Stimulated activated CD4-positive, alpha-beta T cell treated with anti-CD3 and anti-CD28 coated beads, Interleukin-4, amount 100 ng/mL, for 48 hours (primary cell): ENCODE data around the gene IFNA21.
"Not testable (repeated sequence)": the region's sequence is repeated elsewhere in the genome, so short reads cannot be mapped to it uniquely, and the experiment has no call there.

Experiments
- DNase-seq, 2 donors: peaks; one replicate each; pipeline ENCODE4 v3.0.0-alpha.2; 2020; ENCODE audit warnings: low read depth in 2 of 2

Gene IFNA21

DNA sequence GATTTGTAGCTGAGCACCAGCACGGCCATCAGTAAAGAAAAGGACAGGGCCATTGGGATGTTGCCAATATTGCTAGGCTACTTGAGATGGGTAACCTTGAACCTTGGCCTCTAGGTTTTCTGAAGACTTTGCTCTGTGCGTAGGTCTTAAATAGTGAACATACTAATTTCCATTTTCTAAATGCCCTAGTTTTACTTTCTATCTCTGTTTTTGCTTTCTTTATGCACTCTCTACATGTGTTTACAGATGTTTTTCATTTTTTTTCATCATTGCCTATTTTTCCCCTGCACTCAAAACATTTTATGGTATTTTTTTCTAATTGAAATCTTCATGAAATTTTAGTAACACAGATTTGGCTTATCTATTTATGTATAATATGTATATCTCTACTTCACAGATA is at the start of gene IFNA21:
Gene IFNA21, minus strand, starts transcription at position 101 of the 400 bp plus-strand sequence. Its CDS starts 48 bp downstream, at position 53.
- not testable (repeated sequence) for DNase-seq

DNA sequence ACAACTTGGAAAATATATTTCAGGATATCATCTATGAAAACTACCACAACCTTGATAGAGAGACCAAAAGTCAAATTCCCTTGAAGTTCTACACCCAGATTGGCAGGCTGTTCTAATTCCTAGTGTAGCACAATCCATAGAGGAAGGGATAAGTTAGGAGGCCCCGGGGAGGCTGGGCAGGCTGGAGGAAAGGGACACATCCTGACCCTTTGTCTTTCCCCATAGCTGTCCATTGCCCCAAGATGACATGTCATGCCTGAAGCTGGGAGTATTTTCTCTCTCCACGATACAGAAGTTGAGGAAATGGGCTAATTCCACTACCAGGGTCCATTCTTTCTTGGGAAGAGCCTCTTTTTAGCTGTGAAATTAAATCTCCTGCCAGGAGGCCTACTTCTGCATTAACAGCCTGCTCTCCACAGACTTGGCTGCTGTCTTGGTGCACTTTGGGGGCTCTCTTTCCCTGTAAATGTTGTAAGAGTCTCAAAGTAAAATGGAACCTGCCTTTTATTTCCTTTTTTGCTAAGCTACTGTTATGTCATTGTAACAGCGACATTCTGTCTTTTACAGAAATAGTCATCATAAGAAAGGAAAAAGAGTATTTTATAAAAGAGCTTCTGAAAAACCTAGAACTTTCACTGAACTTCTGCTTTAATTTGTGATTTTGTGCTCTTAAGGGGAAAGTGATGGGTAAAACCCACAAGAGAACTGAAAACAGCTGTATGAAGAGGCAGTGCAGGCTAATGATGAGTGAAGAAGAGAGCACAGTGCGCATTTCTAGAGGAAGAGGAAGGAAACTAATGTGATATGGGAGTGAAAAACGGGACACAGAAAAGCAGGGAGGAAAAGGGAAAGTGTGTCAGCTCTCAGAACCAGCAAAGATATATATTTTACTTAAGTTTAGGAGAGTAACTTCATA is 47.2 kb upstream of the IFNA21 start:
- DNase-seq, result not testable (repeated sequence)

DNA sequence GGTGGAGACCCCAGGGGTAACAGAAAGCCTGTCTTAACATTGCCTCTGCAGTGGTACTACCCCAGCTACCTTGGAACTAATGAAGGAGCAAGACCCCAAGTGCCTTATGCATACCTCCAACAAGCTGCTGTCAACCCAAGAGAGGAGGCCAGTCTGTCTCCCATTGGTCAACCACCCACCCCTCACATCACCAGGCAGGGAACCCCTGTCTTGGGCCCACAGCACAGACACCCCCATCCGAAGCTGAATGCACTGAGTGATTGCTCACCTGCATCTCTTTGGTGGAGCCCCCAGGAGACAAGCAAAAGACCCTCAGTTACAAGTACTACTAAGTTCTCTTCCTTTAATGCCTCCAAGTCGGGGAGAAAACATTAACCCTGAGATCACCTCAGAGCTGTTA is 45.7 kb upstream of the IFNA21 start:
- DNase-seq, result not testable (repeated sequence)

DNA sequence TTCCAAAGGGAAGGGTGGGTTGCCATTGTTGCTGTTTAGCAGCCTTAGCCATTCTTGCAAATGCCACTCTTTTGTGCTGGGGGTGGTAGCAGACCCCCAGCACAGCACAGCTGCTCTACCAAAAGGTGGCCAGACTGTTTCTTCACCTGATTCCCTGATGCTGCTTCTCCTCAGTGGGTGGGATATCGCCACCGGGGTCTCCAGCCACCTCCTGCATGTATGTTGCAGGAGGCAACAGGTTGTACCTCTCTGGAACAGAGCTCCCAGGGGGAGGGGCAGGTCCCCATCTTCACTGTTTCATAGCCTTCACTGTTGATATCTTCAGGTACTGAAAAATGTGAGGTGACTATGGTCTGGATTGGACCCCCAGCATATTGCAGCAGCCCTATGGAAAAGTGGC is 44.3 kb upstream of the IFNA21 start:
- not testable (repeated sequence) for DNase-seq

DNA sequence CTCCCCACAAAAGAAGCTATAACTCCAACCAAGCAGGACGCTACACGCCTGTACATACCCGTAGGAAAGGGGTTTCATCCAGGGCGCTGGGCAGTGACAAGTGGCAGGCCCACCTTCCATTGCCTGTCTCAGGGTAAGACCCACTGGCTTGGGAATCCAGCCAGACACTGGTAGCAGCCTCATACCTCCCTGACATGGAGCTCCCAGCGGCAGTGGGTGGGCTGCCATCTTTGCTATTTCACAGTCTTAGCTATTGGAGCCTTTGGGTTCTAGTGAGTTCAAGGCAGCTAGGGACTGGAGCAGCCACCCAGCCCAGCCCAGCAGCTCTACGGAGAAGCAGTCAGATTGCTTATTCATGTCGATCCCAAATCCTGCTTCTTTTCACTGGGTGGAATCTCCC is 43.9 kb upstream of the IFNA21 start:
- DNase-seq, result no peak

DNA sequence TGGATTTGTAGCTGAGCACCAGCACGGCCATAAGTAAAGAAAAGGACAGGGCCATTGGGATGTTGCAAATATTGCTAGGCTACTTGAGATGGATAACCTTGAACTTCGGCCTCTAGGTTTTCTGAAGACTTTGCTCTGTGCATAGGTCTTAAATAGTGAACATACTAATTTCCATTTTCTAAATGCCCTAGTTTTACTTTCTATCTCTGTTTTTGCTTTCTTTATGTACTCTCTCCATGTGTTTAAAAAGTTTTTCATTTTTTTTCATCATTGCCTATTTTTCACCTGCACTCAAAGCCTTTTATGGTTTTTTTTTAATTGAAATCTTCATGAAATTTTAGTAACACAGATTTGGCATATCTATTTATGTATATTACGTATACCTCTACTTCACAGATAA is 40.6 kb upstream of the IFNA21 start, which contains the start of gene IFNA10:
Gene IFNA10, minus strand, starts transcription at position 101 of the 400 bp plus-strand sequence. Its CDS starts 46 bp downstream, at position 55.
- DNase-seq, result not testable (repeated sequence)

DNA sequence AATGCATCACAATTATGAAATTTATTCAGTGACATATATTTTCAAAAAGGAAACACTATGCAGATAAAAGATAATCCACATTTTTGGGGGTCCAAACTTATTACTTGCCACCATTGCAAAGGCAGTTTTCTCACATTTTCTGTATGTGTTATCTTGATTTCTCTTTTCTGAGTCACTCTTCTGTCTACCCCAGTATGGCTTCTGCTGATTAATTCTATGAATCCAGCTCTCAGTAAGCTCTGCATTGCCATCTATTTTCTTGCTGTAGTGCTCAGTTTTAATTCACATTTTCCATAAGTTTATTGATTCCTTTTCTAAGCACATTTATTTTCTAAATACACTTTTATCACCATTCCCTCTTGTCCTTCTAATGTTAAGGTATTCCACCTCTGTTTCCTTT is 38.7 kb upstream of the IFNA21 start:
- no peak for DNase-seq

DNA sequence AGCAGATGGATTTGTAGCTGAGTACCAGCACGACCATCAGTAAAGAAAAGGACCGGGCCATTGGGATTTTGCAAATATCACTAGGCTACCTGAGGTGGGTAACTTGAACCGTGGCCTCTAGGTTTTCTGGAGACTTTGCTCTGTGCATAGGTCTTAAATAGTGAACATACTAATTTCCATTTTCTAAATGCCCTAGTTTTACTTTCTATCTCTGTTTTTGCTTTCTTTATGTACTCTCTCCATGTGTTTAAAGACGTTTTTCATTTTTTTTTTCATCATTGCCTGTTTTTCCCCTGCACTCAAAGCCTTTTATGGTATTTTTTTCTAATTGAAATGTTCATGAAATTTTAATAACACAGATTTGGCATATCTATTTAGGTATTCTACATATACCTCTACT is 35.6 kb upstream of the IFNA21 start, which contains the start of gene IFNA7:
Gene IFNA7, minus strand, starts transcription at position 101 of the 400 bp plus-strand sequence. Its CDS starts 40 bp downstream, at position 61.
- DNase-seq, result not testable (repeated sequence)

DNA sequence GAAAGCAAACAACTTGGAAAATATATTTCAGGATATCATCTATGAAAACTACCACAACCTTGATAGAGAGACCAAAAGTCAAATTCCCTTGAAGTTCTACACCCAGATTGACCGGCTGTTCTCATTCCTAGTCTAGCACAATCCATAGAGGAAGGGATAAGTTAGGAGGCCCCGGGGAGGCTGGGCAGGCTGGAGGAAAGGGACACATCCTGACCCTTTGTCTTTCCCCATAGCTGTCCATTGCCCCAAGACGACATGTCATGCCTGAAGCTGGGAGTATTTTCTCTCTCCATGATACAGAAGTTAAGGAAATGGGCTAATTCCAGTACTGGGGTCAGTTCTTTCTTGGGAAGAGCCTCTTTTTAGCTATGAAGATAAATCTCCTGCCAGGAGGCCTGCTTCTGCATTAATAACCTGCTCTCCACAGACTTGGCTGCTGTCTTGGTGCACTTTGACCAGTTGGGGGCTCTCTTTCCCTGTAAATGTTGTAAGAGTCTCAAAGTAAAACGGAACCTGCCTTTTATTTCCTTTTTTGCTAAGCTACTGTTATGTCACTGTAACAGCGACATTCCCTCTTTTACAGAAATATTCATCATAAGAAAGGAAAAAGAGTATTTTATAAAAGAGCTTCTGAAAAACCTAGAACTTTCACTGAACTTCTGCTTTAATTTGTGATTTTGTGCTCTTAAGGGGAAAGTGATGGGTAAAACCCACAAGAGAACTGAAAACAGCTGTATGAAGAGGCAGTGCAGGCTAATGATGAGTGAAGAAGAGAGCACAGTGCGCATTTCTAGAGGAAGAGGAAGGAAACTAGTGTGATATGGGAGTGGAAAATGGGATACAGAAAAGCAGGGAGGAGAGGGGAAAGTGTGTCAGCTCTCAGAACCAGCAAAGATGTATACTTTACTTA is 28.7 kb upstream of the IFNA21 start:
- DNase-seq, result peak in 1 of 2 donors; percentile 15

DNA sequence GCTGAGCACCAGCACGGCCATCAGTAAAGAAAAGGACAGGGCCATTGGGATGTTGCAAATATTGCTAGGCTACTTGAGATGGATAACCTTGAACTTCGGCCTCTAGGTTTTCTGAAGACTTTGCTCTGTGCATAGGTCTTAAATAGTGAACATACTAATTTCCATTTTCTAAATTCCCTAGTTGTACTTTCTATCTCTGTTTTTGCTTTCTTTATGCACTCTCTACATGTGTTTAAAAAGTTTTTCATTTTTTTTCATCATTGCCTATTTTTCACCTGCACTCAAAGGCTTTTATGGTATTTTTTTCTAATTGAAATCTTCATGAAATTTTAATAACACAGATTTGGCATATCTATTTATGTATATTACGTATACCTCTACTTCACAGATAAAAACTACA is 21.0 kb upstream of the IFNA21 start, which contains the start of gene IFNA4:
Gene IFNA4, minus strand, starts transcription at position 101 of the 400 bp plus-strand sequence. Its CDS starts 56 bp downstream, at position 45.
- not testable (repeated sequence) for DNase-seq

DNA sequence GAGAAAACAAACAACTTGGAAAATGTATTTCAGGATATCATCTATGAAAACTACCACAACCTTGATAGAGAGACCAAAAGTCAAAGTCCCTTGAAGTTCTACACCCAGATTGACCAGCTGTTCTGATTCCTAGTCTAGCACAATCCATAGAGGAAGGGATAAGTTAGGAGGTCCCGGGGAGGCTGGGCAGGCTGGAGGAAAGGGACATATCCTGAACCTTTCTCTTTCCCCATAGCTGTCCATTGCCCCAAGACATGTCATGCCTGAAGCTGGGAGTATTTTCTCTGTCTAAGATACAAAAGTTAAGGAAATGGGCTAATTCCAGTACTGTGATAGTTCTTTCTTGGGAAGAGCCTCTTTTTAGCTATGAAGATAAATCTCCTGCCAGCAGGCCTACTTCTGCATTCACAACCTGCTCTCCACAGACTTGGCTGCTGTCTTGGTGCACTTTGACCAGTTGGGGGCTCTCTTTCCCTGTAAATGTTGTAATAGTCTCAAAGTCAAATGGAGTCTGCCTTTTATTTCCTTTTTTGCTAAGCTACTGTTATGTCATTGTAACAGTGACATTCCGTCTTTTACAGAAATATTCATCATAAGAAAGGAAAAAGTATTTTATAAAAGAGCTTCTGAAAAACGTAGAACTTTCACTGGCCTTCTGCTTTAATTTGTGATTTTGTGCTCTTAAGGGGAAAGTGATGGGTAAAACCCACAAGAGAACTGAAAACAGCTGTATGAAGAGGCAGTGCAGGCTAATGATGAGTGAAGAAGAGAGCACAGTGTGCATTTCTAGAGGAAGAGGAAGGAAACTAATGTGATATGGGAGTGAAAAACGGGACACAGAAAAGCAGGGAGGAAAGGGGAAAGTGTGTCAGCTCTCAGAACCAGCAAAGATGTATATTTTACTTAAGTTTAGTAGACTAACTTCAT is 16.6 kb upstream of the IFNA21 start:
- DNase-seq, result not testable (repeated sequence)

DNA sequence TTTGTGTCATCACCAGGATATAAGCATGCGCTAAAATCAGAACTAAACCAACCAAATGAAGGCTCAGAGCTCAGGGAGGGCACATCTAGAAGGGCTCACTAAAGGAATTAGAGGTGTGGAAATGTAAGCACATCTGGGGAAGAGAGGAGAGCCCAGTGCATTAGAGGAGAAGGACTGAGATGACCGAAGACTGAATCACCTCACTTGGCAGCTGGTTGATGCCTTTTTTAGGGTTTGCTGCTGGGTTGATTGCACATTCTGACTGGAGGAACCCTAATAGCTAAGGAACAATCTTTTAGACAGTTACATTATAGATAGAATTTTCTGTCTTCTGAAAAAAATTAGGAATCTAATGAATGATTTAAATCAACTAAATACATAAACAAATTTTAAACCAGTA is 8.2 kb upstream of the IFNA21 start:
- DNase-seq, result no peak

DNA sequence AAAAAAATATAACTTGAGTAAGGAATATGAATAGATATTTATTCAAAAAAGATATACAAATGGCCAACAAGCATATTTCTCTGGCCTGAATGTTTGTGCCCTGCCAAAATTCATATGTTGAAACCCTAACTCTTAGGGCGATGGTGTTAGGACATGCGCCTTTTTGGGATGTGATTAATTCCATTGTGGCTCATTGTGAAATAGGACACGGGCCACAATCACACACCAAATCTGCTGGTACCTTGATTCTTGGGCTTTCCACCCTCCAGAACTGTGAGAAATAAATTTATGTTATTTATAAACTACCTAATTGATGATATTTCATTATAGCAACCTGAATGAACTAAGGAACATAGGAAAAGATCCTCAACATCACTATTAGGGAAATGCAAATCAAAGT is 5.7 kb upstream of the IFNA21 start:
- DNase-seq, result no peak

DNA sequence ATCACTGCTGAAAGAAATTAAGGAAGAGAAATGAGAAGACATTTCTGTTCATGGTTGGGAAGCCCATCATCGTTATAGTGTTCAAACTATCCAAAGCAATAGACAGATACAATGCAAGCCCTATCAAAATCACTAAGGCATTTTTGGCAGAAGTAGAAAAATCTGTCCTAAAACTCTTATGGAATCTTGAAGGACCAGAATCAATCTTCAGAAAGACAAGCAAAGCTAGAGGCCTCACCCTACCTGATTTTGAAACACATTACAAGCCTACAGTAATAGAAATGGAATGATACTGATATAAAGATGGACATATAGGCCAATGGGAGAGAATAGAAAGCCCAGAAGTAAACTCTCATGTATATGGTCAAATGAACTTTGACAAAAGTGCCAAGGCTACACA is 4.9 kb upstream of the IFNA21 start:
- no peak for DNase-seq

DNA sequence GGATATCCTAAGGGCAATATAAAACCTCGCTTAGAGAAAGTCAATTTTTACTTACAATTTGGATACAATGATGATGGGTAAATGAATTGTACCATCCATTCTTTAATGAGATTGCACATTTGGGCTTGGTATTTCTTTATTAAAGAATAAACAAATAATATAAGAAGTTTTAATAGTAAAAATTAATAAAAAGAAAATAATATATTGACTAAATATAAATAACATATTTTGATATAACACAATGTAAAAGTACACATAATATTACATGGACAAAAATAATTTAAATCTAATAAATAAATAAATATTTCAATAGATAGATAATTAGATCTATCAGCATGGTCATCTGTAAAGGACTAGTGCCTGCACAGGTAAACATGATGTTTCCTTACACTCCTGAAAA is 944 bp downstream of the IFNA21 start:
- DNase-seq, result no peak

DNA sequence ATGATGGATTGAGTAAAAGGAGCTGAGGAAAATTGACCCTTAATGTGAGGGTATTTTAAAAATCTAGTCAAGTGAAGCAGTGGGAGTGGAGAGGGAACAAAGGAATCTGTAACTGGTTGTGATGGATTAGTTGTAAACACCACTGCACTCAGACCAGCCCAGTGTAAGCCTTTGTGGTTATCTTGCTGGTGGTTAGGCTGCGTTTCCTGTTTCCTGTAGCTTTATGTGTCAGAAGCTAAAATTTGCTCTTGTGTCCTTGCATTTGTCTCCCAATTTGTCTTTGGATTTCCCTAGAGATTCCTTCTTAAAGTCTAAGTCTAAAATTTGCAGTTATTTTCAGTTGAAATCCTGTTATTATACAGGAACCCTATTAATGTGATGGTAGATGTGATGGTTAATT is 6.3 kb downstream of the IFNA21 start:
- no peak for DNase-seq

DNA sequence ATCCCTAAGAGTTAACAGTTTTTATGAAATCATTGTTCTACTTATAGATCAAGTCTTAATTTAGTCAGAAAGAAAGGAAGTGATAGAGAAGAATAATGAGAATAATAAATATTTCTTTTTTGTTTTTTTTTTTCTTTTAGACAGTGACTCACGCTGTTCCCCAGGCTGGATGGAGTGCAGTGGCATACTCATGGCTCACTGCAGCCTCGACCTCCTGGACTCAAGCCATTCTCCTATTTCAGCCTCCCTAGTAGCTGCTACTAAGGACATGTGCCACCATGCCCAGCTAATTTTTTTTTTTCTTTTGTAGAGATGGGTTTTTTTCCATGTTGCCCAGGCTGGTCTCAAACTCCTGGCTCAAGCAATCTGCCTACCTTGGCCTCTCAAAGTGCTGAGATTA is 11.0 kb downstream of the IFNA21 start:
- no peak for DNase-seq

DNA sequence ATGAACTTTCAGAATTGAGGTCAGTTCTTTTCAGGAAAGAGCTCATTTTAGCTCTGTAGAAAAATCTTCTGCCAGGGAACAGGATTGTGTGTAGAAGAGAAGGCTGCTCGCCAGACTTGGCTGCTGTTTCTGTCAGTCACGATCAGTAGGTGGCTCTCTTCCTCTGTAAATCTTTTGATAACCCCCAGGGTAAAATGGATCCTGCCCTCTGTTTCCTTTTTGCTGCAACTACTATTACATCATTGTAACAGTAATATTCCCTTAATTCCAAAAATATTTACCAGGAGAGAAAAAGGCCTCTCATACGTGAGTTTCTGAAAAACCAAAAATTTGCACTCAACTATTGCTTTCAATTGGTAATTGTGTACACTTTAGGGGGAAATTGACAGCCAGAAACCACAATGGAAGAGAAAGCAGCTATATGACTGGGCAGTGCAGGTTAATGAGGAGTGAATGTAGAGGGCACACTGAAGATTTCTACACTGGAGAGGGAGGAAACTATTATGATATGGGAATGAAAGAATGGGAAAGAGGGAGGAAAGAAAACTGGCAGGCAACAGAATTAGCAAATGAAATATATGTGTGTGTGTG is 12.3 kb downstream of the IFNA21 start:
- no peak for DNase-seq

DNA sequence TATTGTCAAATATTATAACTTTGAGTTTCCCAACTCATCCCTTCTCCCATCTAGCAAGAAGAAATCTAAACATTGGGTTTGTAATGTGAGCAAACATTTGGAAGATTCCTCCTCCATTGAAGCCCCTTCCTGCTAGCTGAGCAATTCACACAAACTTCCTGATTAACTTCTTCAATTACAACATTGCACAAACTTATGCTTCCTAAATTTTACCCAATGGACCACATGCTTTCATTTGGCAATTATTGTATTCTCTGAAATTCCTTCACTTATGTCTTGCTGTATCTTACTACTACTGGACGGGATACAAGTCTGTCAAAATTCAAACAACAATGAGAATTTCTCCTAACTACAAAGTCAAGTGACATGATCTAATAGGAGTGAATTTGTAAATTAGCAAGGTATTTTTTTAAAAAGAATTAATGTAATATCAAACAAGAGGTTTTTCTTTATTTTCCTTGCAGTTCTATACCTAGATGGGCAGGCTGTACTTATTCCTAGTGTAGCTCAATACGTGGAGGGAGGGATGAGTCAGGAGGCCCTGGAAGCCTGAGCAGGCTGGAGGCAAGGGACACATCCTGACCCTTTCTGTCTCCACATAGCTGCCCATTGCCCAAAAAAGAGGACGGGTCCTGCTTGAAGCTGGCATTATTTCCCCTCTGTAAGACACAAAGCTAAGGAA is 13.0 kb downstream of the IFNA21 start:
- no peak for DNase-seq

DNA sequence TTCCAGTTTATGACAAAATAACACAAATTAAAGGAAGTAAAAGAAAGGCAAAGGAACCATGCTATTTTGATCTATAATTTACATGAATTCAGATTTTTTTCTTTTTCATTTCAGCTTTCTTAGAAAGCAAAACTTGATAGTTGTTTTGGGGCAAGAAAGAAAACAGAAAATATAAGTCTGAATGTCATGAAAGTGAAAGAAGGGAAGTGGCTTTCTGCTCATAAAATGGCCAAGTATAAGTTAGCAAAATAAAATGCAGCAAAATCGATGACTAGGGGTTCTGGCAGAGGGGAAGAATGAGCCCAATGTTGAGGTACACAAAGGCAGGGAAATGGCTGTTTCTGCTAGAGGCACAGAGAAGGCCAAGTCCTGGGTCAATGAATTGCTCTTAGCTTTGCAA is 21.9 kb downstream of the IFNA21 start:
- DNase-seq, result no peak
